Calu3 (cell line): ENCODE data around the gene NFKBIB. TPM values are rescaled to one million over a fixed set of nuclear protein-coding genes. Genes with fewer than 3 reads are reported as not detected.
"Not testable (repeated sequence)": the region's sequence is repeated elsewhere in the genome, so short reads cannot be mapped to it uniquely, and the experiment has no call there.

ENCODE experiments used
- BruUV-seq: library from RNA; stranded (reverse); fragments of 400-500 nt; replicated peaks from 2 replicates; lab custom pipeline; 2021; lab: Mats Ljungman, UMichigan
- CTCF ChIA-PET: fragments of 300-600 bp; sonication (Branson Sonifier 250); formaldehyde crosslinking; loops from one replicate; lab custom pipeline; 2022; ENCODE audit warnings: antibody characterized with exemption; lab: Charles Lee
- DNase-seq: peaks from one replicate; pipeline ENCODE4 v3.0.0; 2022
- H3K27ac Mint-ChIP-seq: one replicate; pipeline ENCODE4 v1.8.0; 2022; ENCODE audit warnings: mixed read lengths; ENCODE audit not compliant: unreplicated experiment
- H3K27me3 Mint-ChIP-seq: one replicate; pipeline ENCODE4 v1.8.0; 2022; ENCODE audit warnings: mixed read lengths; ENCODE audit not compliant: unreplicated experiment
- H3K36me3 Mint-ChIP-seq: one replicate; pipeline ENCODE4 v1.8.0; 2022; ENCODE audit warnings: mild to moderate bottlenecking, moderate library complexity, mixed read lengths; ENCODE audit not compliant: insufficient read depth, unreplicated experiment
- H3K4me1 Mint-ChIP-seq: one replicate; pipeline ENCODE4 v1.8.0; 2022; ENCODE audit warnings: mild to moderate bottlenecking, low read depth, mixed read lengths; ENCODE audit not compliant: unreplicated experiment
- H3K4me3 Mint-ChIP-seq: one replicate; pipeline ENCODE4 v1.8.0; 2022; ENCODE audit warnings: mild to moderate bottlenecking, low read depth, moderate library complexity, mixed read lengths; ENCODE audit not compliant: unreplicated experiment
- H3K9me3 Mint-ChIP-seq: one replicate; pipeline ENCODE4 v1.8.0; 2022; ENCODE audit warnings: low read depth, mixed read lengths; ENCODE audit not compliant: unreplicated experiment
- CTCF ChIP-seq: fragments of 200-600 bp; IDR thresholded peaks from one replicate; pipeline ENCODE4 v1.8.0; 2022; ENCODE audit warnings: antibody characterized with exemption; ENCODE audit not compliant: unreplicated experiment
- intact Hi-C: fragments of 100-400 bp; cut with micrococcal nuclease; formaldehyde crosslinking; loops from one replicate; pipeline ENCODE4 v1.10.0; 2022; ENCODE audit not compliant: unreplicated experiment
- total RNA-seq: library from RNA; stranded (reverse); gene quantifications from 2 replicates; pipeline ENCODE4 v1.2.3, GENCODE V29; 2022

NFKBIB gene
- total RNA-seq, 1 experiment from 2014 or later, result 62.6 TPM

GRCh38 chr19:38883286-38883685, 16.5 kb upstream of the NFKBIB start:
- no peak for DNase-seq
- no peak for TF ChIP-seq CTCF
- Mint-ChIP-seq H3K4me1 (no peaks in the 10 kb centered on the region), H3K36me3 (peaks cover 15% of the 10 kb centered on the region), H3K9me3 (no peaks in the 10 kb centered on the region), H3K27ac (no peak overlapping the region), H3K27me3 (no peaks in the 10 kb centered on the region), H3K4me3 (no peak overlapping the region)
- intact Hi-C loops, result no loop called here
- no TSS peak for BruUV-seq
- CTCF ChIA-PET, result no interaction called here

GRCh38 chr19:38884691-38885090, 15.1 kb upstream of the NFKBIB start:
- BruUV-seq, H3K4me3 Mint-ChIP-seq, H3K9me3 Mint-ChIP-seq, H3K27me3 Mint-ChIP-seq, CTCF ChIA-PET, DNase-seq, H3K4me1 Mint-ChIP-seq, H3K27ac Mint-ChIP-seq: not testable (repeated sequence)
- H3K36me3 Mint-ChIP-seq, result peaks cover 11% of the 10 kb centered on the region
- intact Hi-C loops, result loop anchor here (5.0 kb wide), 1 partner anchor 32 kb away; no protein-coding TSS in a partner anchor

- CTCF ChIA-PET, result interaction anchor here (0.7 to 1.7 kb wide), 3 partner anchors 36 to 486 kb away, joined by 3 to 7 read pairs (median 3); partner anchors contain the start of gene FAM98C
These were observed 10.9 kb upstream of the NFKBIB start for GRCh38 chr19:38888876-38889275.

GRCh38 chr19:38889803-38890202, 10.0 kb upstream of the NFKBIB start:
- CTCF ChIA-PET, result no interaction called here

More at GRCh38 chr19:38888876-38889275, 10.9 kb upstream of the NFKBIB start:
- H3K27me3 Mint-ChIP-seq, result no peaks in the 10 kb centered on the region
- intact Hi-C loops, result loop anchor here (5.0 kb wide), 1 partner anchor 37 kb away; no protein-coding TSS in a partner anchor
- no peaks in the 10 kb centered on the region for H3K4me1 Mint-ChIP-seq
- no TSS peak for BruUV-seq
- no peaks in the 10 kb centered on the region for H3K9me3 Mint-ChIP-seq
- no peak overlapping the region for H3K4me3 Mint-ChIP-seq
- no peak overlapping the region for H3K27ac Mint-ChIP-seq
- TF ChIP-seq CTCF, result no peak
- H3K36me3 Mint-ChIP-seq, result peaks cover 3% of the 10 kb centered on the region
- DNase-seq, result no peak

More at GRCh38 chr19:38889803-38890202, 10.0 kb upstream of the NFKBIB start:
- Mint-ChIP-seq H3K27ac (no peak overlapping the region), H3K27me3 (no peaks in the 10 kb centered on the region), H3K9me3 (no peaks in the 10 kb centered on the region), H3K36me3 (peaks cover 9% of the 10 kb centered on the region), H3K4me3 (no peak overlapping the region), H3K4me1 (no peaks in the 10 kb centered on the region)
- no peak for TF ChIP-seq CTCF
- BruUV-seq, result no TSS peak
- DNase-seq, result no peak
- intact Hi-C loops, result loop anchor here (5.0 kb wide), 1 partner anchor 38 kb away; no protein-coding TSS in a partner anchor
